NCI-H345 treated with DMSO at 0.1 percent for 48 hours (cell line): ENCODE measurements around the gene AK8.

ENCODE experiments used
- DNase-seq: peaks from one replicate; lab custom pipeline; 2025; ENCODE audit not compliant: unreplicated experiment; lab: John Stamatoyannopoulos, UW

AK8 gene, protein sequence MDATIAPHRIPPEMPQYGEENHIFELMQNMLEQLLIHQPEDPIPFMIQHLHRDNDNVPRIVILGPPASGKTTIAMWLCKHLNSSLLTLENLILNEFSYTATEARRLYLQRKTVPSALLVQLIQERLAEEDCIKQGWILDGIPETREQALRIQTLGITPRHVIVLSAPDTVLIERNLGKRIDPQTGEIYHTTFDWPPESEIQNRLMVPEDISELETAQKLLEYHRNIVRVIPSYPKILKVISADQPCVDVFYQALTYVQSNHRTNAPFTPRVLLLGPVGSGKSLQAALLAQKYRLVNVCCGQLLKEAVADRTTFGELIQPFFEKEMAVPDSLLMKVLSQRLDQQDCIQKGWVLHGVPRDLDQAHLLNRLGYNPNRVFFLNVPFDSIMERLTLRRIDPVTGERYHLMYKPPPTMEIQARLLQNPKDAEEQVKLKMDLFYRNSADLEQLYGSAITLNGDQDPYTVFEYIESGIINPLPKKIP

DNA sequence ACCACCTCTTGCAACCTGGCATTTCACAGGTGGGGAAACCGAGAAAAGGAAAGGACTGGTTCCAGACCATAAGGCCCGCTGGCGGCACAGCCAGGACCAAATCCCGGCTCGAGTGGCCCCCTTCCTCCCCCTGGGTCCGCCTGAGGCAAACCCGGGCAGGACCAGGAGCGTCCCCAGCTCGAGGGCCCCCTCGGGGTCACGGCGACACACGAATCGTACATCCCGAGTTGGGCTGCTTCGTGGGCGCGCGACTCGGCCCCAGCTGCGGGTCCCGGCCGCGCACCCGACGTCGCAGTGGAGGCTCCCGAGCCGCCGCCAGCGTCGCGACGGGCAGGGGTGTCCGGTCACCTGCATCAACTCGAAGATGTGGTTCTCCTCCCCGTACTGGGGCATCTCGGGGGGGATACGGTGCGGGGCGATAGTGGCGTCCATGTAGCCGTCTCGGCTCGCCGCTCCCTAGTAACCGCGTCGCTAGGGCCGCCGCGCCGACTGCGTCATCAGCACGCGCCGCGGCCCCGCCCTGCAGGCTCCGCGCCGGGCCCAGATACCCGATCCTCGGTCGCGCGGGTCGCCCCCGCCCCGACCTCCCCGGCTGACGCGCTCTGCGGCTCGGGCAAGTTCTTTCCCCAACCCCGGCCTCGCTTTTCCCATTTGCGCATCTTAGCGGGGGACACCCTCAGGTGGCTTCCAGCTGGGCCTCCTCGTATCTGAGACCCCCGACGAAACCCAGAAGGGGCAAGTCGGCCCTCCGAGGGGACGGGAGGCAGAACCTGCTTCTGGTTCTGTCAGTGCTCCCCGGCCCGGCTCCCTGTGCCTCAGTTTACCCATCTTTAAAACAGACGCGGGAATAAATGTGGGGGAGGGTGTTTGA, at the start of gene AK8:
Gene AK8 (minus strand): TSS at position 461 of the 871 bp plus-strand sequence. CDS start 29 bp downstream, at position 432.
- peak; percentile 11 for DNase-seq

DNA sequence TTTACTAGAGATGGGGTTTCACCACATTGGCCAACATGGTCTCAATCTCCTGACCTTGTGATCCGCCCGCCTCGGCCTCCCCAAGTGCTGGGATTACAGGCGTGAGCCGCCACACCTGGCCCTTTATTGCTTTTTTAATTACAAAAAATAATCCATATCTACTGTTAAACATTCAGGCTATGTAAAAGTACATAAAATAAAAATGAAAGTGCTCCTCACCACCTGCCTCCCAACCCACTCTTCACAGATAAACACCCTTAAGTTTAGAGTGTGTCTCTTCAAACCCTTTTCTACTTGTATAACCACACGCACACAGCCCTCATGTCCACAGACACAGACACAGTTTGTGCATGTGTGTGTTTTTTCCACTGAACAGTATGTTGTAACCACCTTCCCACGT, 49.6 kb upstream of the AK8 start:
- no peak for DNase-seq

DNA sequence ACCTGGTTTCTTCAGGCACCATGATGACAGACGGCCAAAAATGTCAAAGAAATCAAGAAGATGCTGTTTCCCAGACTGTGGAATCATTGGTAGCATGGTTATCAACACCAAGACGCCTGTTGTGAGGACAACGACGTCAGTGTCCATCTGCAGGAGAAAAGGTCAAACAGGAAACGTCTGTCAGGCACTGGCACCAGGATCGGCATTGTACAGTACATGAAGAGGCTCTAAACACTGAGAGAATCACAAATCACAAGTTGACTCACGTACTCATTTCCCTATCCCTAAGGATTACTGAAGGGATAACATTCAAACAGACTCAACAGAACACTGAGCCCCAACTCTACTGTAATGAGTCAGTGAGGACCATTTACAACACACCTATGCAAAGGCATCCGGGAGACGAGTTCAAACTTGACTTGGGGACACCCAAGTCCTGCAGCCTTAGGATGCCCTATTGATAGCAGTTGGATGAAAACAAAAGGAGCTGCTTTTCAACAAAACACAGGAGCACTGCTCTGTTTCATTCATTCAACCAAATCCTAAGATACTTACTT, 45.3 kb upstream of the AK8 start:
- DNase-seq, result no peak

DNA sequence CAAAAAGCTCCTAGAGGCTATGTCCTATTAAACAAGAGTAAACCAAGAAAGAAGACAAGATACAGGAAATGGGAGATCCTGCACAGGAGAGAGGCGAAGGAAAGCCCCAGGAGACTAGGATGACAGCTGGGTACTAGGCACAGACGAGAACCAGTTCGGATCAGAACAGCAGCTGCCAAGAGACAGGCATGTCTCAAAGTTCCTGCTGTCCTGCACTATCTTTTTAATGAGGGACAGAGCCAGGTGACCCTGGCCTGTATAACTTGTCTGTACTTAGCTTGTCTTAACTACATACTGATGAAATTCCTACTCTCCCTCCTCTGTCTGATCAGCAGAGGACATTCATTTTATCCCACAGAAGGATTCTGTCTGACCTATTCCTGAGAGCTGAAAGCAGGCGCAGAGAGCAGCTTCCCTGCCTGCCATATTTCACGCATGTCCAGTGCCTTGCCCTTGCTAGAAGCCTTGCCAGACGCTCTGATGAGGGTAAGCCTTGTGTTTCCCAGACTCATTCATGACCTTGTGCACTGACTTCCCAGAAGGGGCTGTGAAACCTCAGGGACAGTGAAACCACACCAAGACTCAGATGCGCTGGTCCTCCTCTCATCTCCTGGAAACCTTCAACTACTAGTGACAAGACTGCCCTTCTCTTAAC, 41.7 kb upstream of the AK8 start:
- no peak for DNase-seq

DNA sequence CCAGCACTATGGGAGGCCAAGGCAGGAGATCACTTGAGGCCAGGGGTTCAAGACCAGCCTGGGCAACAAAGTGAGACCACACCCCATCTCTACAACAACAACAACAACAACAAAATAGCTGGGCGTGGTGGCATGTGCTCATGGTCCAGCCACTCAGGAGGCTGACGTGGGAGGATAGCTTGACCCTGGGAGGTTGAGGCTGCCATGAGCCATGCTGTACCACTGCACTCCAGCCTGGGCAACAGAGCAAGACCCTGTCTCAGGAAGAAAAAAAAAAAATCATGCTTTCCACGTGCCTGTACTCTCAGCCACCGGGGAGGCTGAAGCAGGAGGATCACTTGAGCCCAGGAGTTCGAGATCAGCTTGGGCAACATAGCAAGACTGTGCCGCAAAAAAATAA, 36.8 kb upstream of the AK8 start:
- DNase-seq, result no peak

DNA sequence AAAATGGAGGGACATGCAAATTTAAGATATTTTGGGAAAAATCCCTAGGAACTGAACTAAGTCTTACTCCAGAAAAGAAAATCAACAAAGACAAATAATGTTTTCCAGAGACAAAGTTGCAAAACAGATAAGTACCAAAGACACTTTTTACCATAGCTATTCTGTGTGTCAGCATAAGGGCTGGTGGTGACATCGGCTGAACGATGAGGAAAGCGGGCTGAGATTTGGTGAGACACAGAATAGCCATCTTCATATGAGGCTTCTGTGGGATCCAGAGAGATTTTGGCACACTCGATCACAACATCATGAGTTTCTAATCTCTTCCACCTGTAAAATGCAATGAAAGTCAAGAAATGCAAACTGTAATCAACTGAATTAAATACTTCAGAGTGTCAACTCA, 34.0 kb upstream of the AK8 start:
- DNase-seq, result no peak

DNA sequence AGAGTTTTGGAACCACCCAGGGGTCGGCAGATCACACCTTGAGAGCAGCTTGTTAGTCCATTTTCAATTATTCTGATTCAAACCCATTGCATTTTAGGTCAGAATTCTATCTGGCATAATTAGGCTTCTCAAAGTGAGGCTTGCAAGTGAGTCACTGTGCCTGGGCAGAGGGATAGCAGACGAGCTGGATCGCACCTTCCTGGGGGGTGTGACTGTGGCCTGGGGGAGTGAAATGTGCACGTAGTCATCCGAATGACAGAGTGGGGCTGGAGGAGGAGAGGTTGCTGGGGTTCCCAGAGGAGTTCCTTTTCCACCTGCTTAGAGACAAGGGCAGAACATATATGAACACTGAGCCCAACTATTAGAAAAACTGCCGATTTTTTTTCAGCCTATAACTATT, 32.3 kb upstream of the AK8 start:
- no peak for DNase-seq

DNA sequence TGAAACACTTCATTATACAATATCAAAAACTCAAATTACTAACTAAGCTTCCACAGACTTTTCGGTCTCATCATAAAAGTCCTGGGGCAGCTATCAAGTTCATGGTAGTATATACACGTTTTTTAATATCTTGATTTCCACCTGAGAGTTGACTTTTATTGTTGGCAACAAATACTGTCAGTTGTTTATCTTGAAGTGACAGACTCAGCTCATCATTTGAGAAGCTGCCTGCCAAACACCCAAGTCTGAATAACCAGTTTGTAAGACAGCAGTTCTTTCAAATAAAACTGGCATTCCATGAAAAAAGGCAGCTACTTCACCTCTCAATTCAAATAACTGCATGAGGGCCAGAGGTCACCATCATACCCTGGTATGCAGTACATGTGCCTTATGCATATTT, 31.2 kb upstream of the AK8 start:
- DNase-seq, result no peak

DNA sequence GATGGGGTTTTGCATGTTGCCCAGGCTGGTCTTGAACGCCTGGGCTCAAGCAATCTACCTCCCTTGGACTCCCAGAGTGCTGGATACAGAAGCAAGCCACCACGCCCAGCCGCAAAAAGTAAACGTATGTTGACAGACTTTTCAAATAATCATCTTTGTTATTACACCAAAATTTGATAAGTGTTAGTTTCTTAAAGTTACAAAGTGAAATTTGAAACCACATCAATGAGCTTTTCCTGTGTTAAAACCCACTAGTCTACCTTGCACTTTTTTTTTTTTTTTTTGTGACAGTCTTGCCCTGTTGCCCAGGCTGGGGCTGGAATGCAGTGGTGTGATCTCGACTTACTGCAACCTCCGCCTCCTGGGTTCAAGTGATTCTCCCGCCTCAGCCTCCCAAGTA, 30.6 kb upstream of the AK8 start:
- no peak for DNase-seq

DNA sequence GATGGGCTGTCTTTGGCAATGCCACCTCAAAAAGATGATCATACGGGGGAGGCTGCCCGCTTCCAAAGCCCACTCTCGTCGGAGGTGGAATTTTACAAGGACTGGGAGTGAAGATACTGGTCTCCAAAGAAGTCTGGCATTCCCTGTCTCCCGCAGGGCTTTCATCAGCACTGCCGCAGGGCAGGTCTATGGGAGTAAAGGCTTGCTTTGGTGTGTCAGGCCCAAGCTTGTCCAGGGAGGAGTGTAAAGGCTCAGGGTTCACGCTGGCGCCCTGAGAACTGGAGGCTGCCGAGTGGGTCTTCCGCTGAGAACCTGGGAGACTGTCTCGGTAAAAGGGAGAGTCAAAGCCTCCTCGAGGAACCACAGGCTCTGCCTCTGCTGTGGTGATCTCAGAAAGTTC, 27.6 kb upstream of the AK8 start:
- DNase-seq, result no peak

DNA sequence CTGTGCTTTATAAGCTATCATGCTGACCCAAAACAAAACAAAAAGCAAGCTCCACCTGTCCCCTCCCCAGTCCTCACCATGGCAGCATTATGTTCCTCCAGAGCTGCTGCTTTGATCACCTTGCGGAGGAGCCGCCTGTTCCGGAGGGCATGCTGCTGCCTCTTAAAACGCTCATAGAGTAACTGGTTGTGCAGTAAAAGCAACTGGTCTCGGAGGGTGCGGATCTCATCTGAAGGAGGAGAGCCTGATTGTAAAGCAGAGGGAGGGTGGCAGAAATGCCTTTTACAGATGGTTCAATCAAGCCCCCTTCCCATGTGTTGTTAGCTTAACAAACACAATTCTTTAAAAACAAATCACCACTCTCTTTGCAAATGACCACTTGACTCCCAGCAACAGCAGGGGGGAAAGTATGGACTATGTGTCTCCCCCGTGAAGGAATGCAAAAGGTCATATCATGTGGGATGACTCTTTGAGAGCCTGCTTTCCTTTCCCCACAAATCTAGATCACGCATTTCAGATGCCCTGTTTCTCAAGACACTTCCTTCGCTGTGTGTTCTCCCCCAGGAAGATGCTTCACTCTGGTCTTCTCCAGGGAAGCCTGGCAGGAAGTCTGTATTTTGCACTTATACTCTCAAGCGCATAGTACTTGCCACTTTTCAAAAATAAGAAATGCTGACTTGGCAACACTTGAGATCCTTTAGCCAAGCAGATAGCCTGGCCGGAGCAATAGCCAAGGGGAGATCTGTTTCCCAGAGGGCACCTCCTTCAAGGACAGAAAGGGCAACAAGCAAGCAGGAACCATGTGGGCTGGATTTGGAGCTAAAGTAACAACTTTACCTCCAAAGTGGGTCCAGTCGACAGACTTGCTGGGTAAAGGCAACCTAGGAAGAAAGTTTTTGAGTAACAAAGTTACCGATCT, 25.7 kb upstream of the AK8 start:
- no peak for DNase-seq

DNA sequence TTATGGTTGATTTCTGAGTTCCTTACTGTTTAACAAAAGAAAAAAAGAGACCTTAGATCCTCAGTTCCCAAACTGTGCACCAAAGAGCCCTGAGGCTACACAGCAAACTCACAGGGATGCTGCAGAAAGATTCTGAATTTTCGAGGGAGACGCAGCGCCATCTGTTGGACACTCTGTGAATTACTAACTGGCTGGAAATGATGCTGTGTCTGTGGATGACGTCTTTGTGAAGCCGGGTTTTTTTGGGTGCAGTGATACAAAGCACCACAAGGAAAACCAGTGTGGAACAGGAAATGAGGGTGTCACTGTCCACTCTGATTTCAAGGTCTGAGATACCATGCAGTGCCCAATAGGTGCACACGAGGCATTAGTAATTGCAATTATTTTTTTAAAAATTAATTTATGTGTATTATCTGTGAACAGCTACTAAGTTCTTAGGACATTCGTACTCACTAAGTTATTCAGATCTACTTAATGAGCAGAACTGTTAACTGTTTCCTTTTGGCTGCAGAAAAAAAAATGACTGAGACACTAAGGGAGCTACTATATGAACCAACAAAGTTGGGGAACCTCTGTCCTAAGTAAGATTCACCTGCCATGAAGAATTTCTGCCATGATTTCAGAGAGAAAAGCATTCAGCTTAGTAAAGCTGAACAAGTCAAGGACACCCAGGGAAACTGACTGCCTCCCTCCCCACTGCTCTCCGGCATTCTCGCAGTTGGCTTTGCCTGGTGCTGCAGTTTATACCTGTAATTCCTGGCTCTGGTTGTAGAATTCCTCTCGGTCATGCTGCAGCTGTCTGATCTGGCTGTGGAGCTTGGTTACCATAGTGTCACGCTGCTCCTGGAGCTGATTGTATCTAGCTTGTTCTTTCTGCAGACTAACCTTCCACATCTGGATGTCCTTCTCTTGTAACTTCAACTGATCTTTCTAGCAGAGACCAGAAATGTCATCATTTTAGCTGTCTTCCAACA, 24.1 kb upstream of the AK8 start:
- DNase-seq, result peak; percentile 44

DNA sequence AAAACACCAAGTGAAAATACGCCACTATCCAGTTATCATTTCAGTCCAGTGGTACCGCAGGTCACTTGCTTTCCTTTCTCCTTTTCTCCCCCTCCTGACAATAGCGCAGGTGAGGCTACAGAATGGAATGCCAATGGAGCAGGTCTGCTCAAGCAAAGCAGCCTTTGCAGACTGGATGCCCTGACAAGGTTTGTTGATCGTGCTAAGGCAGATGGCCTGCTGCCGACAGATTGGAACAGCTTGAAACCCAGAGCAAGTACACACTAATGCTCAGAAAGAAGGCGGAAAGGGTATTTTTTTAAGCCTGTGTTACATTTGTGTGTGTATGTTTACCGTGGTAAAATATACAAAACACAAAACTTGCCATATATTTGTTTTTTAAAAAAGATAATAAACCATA, 20.0 kb upstream of the AK8 start:
- no peak for DNase-seq

DNA sequence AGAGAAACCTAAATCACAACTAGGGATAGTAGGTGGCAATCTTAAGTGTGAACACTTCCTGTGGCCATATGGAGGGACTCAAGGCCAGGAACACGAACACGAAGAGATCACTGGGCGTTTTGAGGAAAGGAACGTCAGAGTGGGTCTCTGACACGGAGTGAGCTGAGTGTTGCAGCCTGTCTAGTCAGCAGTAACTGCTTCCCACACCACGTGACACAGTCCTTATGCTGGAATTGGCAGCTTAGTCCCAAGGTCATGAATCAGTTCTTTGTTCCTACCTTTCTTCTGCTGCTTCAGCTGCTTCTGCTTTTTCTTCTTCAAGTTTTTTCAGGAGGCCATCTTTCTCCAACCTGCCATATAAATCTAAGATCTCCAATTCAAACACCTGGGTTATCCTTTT, 18.8 kb upstream of the AK8 start:
- DNase-seq, result no peak

DNA sequence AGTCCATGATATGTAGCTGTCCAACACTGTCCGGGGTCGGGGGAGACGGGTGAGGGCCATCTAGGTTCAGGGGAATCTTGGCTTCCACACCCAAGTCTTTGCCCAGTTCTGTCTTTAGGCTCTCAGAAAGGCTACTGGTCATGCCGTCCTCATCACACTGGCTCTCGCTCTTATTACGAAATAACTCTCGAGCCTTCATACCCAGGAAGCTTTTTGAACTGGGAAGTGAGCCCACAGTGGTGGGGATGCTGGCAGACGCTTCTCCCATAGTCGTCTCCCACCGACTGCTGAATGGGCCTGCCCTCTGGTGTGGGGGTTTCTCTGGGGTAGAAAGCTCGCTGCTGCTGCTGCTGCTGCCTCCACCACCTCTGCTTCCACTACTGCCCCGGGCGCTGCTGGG, 18.2 kb upstream of the AK8 start:
- DNase-seq, result no peak

DNA sequence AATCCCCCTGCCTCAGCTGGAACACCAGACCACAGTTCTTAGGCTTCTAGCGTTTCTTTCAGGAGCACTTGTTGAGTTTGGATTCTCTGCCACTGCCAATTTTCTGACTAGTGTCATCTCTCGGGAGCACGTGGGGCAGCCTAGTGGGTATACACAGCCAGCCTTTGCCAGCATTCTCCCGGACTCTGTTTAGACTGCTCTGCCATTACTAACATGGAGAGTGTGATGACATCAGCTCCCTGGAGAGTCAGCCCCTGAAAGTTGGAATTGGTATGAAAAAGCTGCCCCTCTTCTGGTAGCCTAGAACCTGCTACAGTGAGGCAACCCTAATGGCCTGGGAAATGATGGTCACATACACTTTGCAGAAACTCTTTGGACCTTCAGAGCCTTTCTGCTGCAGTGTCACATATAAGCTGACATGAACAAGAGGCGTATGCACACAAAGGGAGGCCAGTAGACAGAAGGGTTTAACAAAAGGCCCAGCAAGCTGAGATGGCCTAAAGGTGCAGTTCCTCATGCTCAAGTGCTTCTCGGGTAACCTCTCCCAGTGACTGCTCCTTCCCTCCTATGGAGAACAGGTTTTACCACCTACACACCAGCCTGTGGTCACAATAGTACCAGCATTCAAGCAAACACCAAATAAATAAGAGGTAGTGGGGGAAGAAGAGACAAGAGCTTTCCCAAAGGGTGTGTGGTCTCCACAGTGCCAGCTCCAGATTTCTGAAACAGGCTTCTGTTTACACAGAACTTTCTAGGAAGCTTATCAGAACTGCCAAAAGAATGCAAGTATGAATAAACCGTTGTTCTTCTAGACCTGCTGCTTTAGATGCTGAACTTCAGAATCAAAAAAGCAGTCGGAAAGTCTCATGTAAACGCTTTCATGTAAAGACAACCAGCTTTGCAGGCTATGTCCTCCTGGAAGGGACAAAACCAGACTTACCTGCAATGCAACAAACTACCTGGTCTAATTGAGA, 17.1 kb upstream of the AK8 start:
- DNase-seq, result no peak

DNA sequence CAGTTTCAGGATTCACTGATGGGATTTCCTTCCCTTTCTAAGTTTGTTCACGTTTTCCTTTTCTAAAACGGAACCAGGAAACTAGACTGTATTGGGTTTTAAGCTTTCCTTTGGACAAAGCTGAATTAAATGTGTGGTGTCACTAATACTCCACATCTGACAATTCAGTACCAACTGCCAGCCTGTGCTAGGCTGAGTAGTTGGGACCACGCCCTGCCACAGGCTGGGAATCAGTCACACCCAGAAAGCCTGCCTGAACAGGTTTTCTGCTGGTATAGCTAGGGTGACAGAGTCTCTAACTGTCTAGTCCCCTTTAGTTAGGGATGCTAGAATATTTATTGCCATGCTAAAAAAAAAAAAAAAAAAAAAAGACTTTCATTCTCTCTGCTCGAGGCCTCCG, 16.3 kb upstream of the AK8 start:
- no peak for DNase-seq

DNA sequence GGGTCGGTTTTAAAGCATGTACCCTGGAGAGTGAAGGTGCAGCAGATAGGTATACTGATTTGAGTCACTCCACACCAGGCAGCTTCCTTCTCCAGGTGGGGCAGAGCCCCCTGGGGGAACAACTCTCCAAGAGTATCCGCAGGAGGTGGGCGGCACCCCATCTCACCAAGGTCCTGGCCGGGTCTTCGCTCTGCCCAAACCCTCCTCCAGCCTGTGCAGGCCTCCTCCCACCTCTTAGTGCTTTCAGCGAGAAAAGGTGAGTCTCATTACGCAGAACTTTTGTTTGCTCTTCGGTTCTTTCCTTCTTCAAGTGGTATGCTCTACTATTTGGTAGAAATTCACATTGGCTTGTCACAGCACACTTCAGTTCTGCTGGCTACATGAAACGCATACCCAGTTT, 14.3 kb upstream of the AK8 start:
- no peak for DNase-seq
